Thyroid gland (tissue), 4 donors: Measurements from ENCODE around the gene NEK2.

ENCODE experiments used
- CTCF ChIP-seq, 6 experiments: fragments of 200-600 bp in 3 of 6; fragments of 450-650 bp in 3 of 6; sonication (generic) in 3 of 6; IDR thresholded peaks; one replicate each; pipeline ENCODE4 v1.5.1; 2016 to 2019; ENCODE audit warnings: antibody characterized with exemption in 6 of 6, mild to moderate bottlenecking in 2 of 6, inconsistent platforms in 1 of 6, moderate library complexity in 1 of 6
- POLR2A ChIP-seq, 2 donors: fragments of 450-650 bp; IDR thresholded peaks; one replicate each; pipeline ENCODE4 v1.6.1; 2017; ENCODE audit warnings: antibody characterized with exemption in 2 of 2, mild to moderate bottlenecking in 2 of 2, moderate library complexity in 1 of 2

- TF ChIP-seq CTCF (IDR thresholded peaks at IDR 0.05) (no peak), POLR2A (IDR thresholded peaks at IDR 0.05) (no peak)
Observed at GRCh38 chr1:211634461-211634860, 41.0 kb downstream of the NEK2 start.
